NCI-H1694 (cell line): ENCODE results near the gene YARS1.

ENCODE experiments used
- DNase-seq: peaks from one replicate; lab custom pipeline; 2025; lab: John Stamatoyannopoulos, UW

The YARS1 gene

DNA sequence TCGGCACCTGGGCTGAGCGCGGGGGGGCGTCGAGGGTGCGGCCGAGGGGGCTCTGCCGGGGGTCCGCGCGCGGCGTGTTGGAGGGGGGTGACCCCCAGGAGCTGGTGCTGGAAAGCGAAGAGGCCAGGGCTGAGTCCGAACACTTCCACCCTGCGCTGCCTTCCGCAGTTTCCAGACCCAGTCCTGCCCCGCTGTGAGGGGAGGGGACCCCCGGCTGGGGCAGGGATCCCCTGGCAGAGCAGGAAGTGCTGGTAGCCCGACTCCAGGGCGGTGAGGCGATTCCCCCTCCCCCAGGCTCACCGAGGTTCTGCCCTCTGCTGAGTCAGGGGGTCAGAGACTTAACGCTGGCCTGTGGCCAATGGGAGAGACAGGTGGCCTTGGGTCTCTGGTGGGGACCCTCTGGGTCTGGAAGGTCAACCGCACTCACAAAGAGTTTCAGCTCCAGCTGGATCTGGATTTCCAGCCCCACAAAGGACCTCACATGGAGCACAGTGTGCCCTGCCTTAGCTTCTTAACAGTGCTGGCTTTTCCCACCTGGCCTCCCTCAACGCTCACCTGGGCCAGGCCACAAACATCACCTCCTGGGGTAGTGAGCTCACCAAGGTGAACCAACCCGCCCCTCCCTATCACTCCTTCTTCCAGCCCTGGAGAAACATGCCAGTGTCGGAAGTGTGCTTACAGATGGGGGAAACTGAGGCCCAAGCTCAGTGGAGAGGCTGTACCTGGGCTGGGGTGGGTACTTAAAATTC is 74.8 kb downstream of the YARS1 start:
- DNase-seq = no peak

DNA sequence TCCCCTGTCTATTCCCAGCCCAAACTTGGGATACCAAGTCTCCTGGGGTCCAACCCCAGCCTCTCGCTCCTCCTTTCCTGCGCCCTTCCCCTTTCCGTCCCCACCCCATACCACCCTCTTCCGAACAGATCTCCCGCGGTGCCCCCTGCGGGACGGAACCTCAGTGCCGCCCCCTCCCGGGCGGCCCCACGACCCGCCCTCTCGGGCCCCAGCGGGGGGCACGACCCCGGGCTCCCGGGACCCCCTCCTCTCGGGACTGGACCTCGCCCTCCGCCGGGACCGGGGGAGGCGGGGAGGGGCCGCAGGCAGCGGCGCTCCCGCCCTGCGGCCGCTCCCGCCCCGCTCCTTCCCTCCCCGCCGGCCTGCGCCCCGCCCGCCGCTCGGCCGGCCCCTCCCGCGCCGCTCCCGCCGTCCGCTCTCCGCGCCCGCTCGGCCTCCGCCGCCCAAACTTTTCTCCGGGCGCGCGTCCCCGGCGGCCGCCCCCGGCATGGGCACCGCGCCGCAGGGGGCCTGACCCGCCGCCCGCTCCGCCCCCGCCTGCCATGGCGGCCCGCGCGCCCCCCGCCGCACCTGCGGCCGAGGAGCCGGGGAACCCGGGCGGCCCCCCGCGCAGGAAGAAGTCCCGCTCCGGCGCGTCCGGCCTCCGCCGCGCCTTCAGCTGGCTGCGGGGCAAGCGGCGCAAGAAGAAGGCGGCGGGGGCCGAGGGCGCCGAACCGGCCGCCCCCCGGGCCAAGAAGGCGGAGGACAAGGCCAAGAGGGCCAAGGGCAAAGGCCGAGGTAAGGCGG is 75.6 kb downstream of the YARS1 start:
- no peak for DNase-seq

DNA sequence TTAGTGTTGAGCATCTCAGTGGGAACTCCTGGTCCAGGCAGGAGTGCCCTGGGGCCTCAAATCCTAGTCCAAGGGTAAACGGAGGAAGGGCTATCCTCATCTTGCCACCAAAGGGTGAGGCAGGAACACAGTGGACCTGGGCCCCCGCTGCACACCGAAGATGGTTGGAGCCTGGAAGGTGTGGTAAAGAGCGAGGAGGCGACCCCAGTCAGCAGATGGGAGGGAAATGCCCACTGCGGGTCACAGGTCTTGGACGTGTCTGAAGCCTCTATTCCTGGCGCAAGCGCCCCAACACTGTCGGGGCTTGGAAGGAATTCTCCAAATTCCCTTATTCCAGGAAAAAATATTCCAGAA is 76.1 kb downstream of the YARS1 start:
- DNase-seq = no peak

DNA sequence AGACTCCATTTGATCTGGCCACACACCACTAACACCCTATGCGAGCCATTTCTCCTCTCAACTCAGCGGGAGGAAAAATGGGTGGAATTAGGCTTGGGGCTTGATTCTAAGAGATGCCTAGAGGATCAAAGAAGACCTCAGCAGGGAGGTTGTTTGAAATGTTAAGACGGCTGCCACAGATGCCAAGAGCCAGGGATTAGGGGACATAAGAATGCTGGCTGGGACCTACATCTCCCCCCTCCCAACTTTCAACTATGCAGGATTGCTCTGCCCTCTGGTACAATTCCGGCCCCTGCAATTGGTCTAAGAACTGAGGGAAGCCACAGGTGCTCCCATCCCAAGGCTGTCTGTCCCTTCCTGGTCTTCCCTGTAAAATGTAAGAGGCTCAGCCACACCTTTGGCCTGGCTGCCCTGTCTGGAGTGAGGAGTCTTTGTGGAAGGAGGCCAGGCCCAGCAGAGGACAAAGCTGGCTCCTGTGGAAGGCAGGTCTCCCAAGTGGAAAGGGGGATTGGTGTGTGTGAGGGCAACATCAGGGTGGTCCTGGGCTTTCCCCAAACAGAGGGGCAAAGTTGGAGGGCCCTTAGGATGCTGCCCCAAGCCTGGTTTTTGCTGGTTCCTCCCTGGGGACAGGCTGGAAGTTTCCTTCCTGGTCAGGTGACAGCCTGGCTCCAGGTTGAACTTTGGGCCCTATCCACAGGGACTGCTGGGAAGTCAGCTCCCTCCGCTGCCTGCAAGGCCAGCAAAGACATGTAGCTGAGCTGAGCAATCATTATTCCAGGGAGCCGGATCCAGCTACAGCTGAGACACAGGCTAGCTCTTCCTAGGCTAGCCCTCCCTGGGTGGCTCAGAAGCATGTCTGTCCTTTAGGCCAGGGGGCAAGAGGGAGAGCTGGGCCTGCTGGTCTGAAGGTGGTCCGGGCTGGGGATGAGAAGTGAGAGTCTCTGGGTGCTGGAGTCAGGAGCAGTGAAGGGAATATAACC is 80.1 kb downstream of the YARS1 start:
- no peak for DNase-seq

DNA sequence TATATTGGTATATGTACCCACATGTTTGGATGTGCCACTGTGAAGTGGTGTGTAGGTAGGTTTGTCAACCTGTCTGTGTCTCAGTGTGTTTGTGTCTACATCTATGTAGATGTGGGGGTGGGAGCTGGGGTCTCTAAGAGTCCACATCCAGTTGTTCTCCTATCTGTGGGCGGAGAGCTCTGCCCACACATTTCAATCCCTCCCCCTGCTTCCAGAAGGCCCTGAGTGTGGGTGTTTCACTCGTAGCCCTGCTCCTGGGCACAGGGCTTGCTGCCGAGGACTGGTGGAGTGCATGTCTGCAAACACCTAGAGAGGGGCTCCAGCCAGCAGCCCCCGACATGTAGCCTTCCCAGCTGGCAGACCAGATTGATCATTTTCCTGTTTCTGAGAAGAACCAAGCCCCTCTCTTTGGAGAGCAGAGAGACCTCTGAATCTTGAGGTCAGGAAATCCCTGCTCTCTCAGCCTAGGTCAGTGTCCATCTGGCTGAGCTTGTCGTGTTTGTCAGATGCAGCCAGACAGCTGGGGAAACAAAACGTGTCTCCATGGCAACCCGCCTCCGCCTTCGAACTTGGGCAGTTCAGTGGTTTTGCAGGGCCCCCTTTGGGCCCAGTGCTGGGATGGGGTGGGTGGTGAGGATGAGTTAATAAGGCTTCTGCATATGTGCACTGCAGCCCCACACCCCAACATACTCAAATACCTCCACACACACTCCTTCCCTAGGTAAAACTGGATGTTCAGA is 83.4 kb downstream of the YARS1 start:
- no peak for DNase-seq

DNA sequence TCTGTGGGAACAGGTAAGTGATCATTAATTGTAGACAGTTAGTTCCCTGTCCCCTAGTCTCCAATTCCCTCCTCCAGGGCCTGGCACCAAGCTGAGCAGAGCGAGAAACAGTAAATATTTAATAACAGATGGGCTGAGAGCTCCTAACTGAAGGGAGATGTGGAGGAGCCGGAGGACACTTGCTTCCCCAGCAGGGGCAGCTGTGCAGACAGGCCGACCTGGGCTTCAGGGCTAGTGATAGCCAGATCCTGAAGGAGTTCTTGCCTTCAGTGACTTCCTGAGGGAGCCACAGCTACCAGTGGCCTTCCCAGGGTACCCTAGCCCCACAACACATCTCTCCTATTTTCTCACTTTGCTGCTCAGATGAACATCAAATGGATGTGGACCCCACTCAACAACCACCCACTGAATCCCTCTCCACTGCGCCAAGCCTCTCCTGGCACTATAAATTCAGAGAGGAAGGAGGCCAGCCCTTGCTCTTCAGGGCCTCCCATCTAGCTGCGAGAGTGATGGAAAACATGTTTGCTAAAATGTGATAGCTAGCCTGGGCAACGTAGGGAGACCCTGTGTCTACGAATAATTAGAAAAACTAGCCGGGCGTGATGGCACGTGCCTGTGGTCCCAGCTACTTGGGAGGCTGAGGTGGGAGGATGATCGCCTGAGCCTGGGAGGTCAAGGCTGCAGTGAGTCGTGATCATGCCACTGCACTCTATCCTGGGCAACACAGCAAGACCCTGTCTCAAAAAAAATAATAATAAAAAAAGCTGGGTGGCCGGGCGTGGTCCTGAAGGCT is 87.7 kb downstream of the YARS1 start:
- DNase-seq = no peak

DNA sequence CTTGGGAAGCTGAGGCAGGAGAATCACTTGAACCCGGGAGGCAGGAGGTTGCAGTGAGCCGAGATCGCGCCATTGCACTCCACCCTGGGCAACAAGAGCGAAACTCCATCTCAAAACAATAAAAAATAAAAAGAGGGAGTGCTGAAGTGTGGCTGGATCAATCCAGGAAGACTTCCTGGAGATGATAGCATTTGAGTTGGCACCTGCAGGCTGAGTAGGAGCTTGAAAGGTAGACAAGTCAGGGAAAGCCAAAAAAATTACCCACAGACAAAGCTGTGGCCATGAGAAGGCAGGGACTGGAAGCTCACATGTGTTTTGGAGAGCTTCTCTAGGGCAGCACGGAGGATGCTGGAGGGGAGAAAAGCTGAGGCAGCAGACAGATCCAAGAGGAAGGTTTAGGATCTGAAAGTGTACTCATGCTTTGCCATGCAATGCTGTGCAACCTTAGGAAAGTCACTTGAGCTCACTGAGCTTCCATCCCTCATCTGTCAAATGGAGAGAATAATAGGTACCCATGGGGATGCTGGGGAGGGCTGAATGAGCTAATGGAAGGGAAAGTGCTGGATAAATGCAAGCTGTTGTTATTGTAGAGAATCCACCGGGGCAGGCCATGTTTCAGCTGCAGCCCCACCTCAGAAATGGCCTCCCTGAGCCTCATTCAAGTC is 88.6 kb downstream of the YARS1 start:
- DNase-seq = no peak

DNA sequence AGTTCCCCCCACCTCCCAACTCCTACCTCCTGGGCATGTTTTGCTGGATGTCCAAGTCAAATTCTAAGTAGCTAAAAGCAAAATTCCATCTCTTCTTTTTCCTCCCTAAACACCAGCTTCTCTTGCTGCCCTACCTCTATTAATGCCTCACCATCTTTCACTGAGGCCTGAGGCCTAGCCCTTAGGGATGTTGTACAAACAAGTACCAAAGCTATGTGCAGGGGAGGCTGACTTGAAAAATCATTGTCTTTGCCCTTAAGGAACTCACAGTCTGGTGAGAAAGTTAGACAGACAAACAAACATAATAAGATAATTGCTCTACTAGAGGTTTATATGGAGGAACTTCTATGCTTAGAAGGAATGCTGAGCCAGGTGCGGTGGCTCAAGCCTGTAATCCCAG is 89.3 kb downstream of the YARS1 start:
- no peak for DNase-seq

DNA sequence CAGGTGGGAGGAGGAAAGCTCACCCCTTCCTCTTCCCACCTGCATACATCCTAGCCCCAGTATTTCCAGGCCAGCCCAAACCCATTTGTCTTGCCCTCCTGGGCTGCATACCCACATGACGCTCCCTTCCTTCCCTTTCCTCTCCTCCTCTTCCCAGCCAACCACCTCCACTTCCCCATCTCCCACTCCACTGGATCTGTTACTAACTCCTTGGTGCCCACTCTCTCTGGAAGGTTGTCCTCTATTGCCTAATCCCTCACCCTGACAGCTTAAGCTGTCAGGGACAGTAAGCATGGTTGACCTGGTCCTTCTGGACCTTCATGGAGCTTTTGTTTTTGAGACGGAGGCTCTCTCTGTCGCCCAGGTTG is 91.6 kb downstream of the YARS1 start:
- no peak for DNase-seq
